GM20431 (cell line): ENCODE data around the gene ZFR2.
"Not testable (repeated sequence)": the region's sequence is repeated elsewhere in the genome, so short reads cannot be mapped to it uniquely, and the experiment has no call there.

Experiments
- in situ Hi-C: fragments of 300-500 bp; cut with MseI, MboI; formaldehyde crosslinking; loops from one replicate; pipeline ENCODE4 v1.15.0; 2020; ENCODE audit warnings: low sequenced_read_pairs; ENCODE audit not compliant: unreplicated experiment

Gene ZFR2

GRCh38 chr19:3818466-3818865 is 50.4 kb downstream of the ZFR2 start:
- in situ Hi-C loops: no loop called here

- in situ Hi-C loops: no loop called here
Observed at GRCh38 chr19:3817761-3818160, 51.1 kb downstream of the ZFR2 start.

- in situ Hi-C loops: no loop called here
Observed at GRCh38 chr19:3816566-3817218, 52.1 kb downstream of the ZFR2 start.

GRCh38 chr19:3816148-3816547 is 52.7 kb downstream of the ZFR2 start:
- in situ Hi-C loops: not testable (repeated sequence)

GRCh38 chr19:3814648-3815047 is 54.2 kb downstream of the ZFR2 start:
- in situ Hi-C loops: no loop called here

- in situ Hi-C loops: no loop called here
Observed at GRCh38 chr19:3813473-3814392, 55.1 kb downstream of the ZFR2 start.

- in situ Hi-C loops: no loop called here
Observed at GRCh38 chr19:3810708-3811355, 58.0 kb downstream of the ZFR2 start.

GRCh38 chr19:3809881-3810707 is 58.7 kb downstream of the ZFR2 start:
- in situ Hi-C loops: no loop called here

- in situ Hi-C loops: no loop called here
Observed at GRCh38 chr19:3808420-3809143, 60.3 kb downstream of the ZFR2 start.

- in situ Hi-C loops: no loop called here
Observed at GRCh38 chr19:3807574-3808354, 61.1 kb downstream of the ZFR2 start.

GRCh38 chr19:3807131-3807480 is 61.7 kb downstream of the ZFR2 start:
- in situ Hi-C loops: no loop called here

- in situ Hi-C loops: no loop called here
Observed at GRCh38 chr19:3805859-3806258, 63.0 kb downstream of the ZFR2 start.

GRCh38 chr19:3804429-3804828 is 64.4 kb downstream of the ZFR2 start:
- in situ Hi-C loops: no loop called here

- in situ Hi-C loops: no loop called here
Observed at GRCh38 chr19:3803986-3804385, 64.9 kb downstream of the ZFR2 start.

- in situ Hi-C loops: no loop called here
Observed at GRCh38 chr19:3803114-3803888, 65.5 kb downstream of the ZFR2 start.

GRCh38 chr19:3801412-3802096 is 67.3 kb downstream of the ZFR2 start:
- in situ Hi-C loops: no loop called here

- in situ Hi-C loops: no loop called here
Observed at GRCh38 chr19:3800996-3801395, 67.8 kb downstream of the ZFR2 start.

GRCh38 chr19:3798137-3798536 is 70.7 kb downstream of the ZFR2 start:
- in situ Hi-C loops: no loop called here
